CD4-positive, alpha-beta memory T cell (primary cell): ENCODE results near the gene ZFYVE9. TPM values are rescaled to one million over a fixed set of nuclear protein-coding genes. Genes with fewer than 3 reads are reported as not detected.
"Not testable (repeated sequence)": the region's sequence is repeated elsewhere in the genome, so short reads cannot be mapped to it uniquely, and the experiment has no call there.

Source experiments
- CTCF ChIA-PET: fragments of 350-600 bp; sonication (Branson Sonifier 250); formaldehyde crosslinking; loops from one replicate; lab custom pipeline; 2021; ENCODE audit warnings: inconsistent platforms; ENCODE audit not compliant: partially characterized antibody; lab: Charles Lee
- POLR2A ChIA-PET: fragments of 350-600 bp; sonication (Branson Sonifier 250); formaldehyde crosslinking; loops from one replicate; lab custom pipeline; 2021; ENCODE audit not compliant: partially characterized antibody; lab: Charles Lee
- DNase-seq, 5 donors: peaks; one replicate each; pipeline versions ENCODE4 v3.0.0 to v3.0.0-alpha.2; 2020 to 2022; ENCODE audit warnings: mixed read lengths in 1 of 5
- H3K27ac ChIP-seq: one replicate; pipeline ENCODE4 v1.7.0; 2013; ENCODE audit warnings: low read depth, low read length
- H3K27me3 ChIP-seq: 2 replicates; pipeline ENCODE4 v1.7.0; 2013; ENCODE audit warnings: mild to moderate bottlenecking, low read length, moderate library complexity; ENCODE audit not compliant: insufficient read depth
- H3K36me3 ChIP-seq: 2 replicates; pipeline ENCODE4 v1.7.0; 2013; ENCODE audit warnings: mild to moderate bottlenecking, low read length, moderate library complexity; ENCODE audit not compliant: insufficient read depth
- H3K4me1 ChIP-seq: 2 replicates; pipeline ENCODE4 v1.7.0; 2013; ENCODE audit warnings: mild to moderate bottlenecking, low read length, moderate library complexity; ENCODE audit not compliant: insufficient read depth
- H3K4me3 ChIP-seq, 2 donors: one replicate each; pipeline ENCODE4 v1.7.0; 2013; ENCODE audit warnings: low read length in 2 of 2, mild to moderate bottlenecking in 1 of 2
- H3K9me3 ChIP-seq, 2 donors: one replicate each; pipeline ENCODE4 v1.7.0; 2013; ENCODE audit warnings: low read length in 2 of 2, control low read depth in 1 of 2; ENCODE audit not compliant: control insufficient read depth in 1 of 2
- H3K27ac Mint-ChIP-seq, 7 donors: one replicate each; pipeline ENCODE4 v1.8.0; 2020 to 2021; ENCODE audit warnings: mixed read lengths in 7 of 7, mild to moderate bottlenecking in 6 of 7, inconsistent platforms in 3 of 7, moderate library complexity in 3 of 7
- H3K27me3 Mint-ChIP-seq, 2 donors: one replicate each; pipeline ENCODE4 v1.8.0; 2020 to 2021; ENCODE audit warnings: mixed read lengths in 2 of 2
- H3K36me3 Mint-ChIP-seq, 2 donors: one replicate each; pipeline ENCODE4 v1.8.0; 2020 to 2021; ENCODE audit warnings: mixed read lengths in 2 of 2, inconsistent platforms in 1 of 2, mild to moderate bottlenecking in 1 of 2
- H3K4me1 Mint-ChIP-seq, 4 donors: one replicate each; pipeline ENCODE4 v1.8.0; 2020 to 2021; ENCODE audit warnings: mixed read lengths in 4 of 4, mild to moderate bottlenecking in 1 of 4
- H3K4me3 Mint-ChIP-seq, 8 donors: one replicate each; pipeline ENCODE4 v1.8.0; 2020 to 2021; ENCODE audit warnings: mixed read lengths in 8 of 8, mild to moderate bottlenecking in 7 of 8, moderate library complexity in 6 of 8, inconsistent platforms in 3 of 8
- H3K9me3 Mint-ChIP-seq, 8 donors: one replicate each; pipeline ENCODE4 v1.8.0; 2020 to 2021; ENCODE audit warnings: mixed read lengths in 8 of 8, mild to moderate bottlenecking in 5 of 8, inconsistent platforms in 3 of 8, moderate library complexity in 1 of 8
- intact Hi-C: fragments of 100-400 bp; cut with micrococcal nuclease; formaldehyde crosslinking; loops from one replicate; pipeline ENCODE4 v1.15.1; 2023
- polyA plus RNA-seq, 2 donors: library from polyadenylated mRNA; unstranded; fragments of 300-500 nt; fragmentation: Illumina TruSeq; gene quantifications; one replicate each; pipeline ENCODE4 v1.2.3, GENCODE V29; 2021
- total RNA-seq, 2 experiments: library from RNA; stranded (reverse); gene quantifications; one replicate each; pipeline ENCODE4 v1.2.3, GENCODE V29; 2021

ZFYVE9 gene
- total and polyA plus RNA-seq, 4 experiments from 2014 or later, result 0.60 to 12.8 (median 7.0) TPM

DNA sequence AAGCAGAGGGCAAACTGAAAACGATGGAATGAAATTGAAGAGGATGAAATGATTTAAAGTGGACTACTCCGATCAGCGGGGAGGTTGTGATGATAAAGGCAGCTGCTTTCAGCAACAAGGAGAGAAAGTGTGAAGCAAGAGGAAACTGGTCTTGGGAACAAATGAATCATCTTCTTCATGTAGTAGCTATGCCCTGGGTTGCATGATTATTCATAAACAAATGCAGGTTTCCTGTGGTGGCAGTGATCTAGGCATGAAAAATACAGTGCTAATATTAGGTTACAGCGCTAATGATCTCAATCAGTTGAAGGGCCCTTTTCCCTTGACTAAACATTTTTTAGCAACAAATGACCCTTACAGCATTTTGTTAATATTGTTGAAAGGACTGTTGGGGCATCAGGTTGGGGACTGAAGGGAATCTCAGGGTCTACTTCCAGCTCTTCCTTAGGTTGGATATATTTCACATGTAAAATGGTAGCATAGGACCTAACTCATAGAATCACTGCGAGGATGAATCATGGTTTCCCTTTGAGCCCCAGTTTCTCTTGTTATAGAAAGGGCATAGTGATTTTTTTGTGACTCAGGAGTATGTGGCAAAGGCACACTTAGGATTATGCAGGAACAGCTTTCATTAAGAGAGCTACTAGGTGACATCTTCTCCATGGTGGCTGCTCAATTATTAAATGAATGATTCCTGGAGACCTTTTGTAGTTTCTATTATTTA lies 1.9 kb upstream of the ZFYVE9 start:
- CTCF ChIA-PET, result interaction anchor here (1.2 to 1.8 kb wide), 4 partner anchors 12 to 544 kb away, joined by 4 to 10 read pairs (median 6); no protein-coding TSS in a partner anchor
- Mint-ChIP-seq H3K9me3 (no peaks in the 10 kb centered on the region), H3K27me3 (no peaks in the 10 kb centered on the region), H3K36me3 (peaks cover 0 to 3% of the 10 kb centered on the region in 2 donors), H3K27ac (peak overlapping the region; percentile 7 to 79 (median 57)), H3K4me3 (peak overlapping the region; percentile 51 to 90 (median 76)), H3K4me1 (peaks cover 28 to 36% (median 31%) of the 10 kb centered on the region in 4 donors)
- Histone ChIP-seq H3K9me3 (no peaks in the 10 kb centered on the region), H3K36me3 (no peaks in the 10 kb centered on the region), H3K4me1 (peaks cover 40% of the 10 kb centered on the region), H3K4me3 (peak overlapping the region in 1 of 2 donors; percentile 2), H3K27me3 (no peaks in the 10 kb centered on the region), H3K27ac (no peak overlapping the region)
- peak; percentile 21 to 69 (median 27) for DNase-seq
- intact Hi-C loops, result loop anchor here (2.0 to 5.0 kb wide), 3 partner anchors 13 to 547 kb away; partner anchors contain the start of gene TXNDC12
- POLR2A ChIA-PET, result interaction anchor here (0.5 to 2.3 kb wide), 5 partner anchors 13 to 413 kb away, joined by 3 to 9 read pairs (median 3); partner anchors contain the start of genes ORC1, PRPF38A and TUT4

DNA sequence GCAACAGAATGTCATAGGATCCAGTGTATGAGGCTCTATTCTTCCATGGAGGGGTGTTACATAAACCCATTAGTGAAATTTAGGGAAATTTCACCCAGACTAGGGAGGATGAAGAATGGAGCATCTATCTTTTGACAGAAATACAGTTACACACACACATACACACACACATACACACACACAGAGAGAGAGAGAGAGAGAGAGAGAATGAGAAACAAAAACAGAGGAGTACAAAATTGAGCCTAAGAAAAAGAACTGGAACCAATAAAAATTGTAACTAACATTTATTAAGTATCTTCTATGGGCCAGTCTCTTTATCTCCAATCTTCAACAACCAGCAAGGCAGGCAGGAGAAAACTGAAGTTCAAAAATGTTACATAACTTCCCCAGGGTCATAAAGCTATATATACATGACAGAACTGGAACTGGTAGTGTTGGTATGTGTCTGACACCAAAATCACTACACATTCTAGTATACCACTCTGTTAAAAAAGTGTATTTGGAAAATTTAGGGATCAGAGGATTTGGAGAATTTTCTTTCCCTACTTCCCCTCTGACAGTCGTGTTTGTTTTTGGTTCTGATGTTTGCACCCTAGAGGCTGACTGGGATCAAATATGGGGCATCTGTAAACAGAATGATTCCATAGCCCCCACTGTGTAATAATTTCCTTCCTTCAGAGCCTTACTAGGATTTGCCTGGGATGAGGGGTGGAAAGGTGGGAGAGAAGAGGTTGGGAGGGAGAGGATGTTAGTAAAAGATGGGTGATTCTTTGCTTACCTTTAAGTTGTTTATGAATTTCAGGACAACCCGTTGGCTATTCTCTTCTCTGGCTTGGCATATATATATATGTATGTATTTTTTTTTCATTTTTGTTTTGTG lies 1.0 kb upstream of the ZFYVE9 start:
- Mint-ChIP-seq H3K27me3 (no peaks in the 10 kb centered on the region), H3K4me3 (peak overlapping the region; percentile 71 to 90 (median 86)), H3K27ac (peak overlapping the region; percentile 57 to 94 (median 80)), H3K4me1 (peaks cover 32 to 40% (median 35%) of the 10 kb centered on the region in 4 donors), H3K9me3 (no peaks in the 10 kb centered on the region), H3K36me3 (peaks cover 0 to 3% of the 10 kb centered on the region in 2 donors)
- H3K27ac ChIP-seq, result no peak overlapping the region
- no peaks in the 10 kb centered on the region for H3K36me3 ChIP-seq
- H3K27me3 ChIP-seq, result no peaks in the 10 kb centered on the region
- peak in 3 of 5 donors; percentile 4 to 7 (median 6) for DNase-seq
- H3K4me1 ChIP-seq, result peaks cover 43% of the 10 kb centered on the region
- H3K9me3 ChIP-seq, result no peaks in the 10 kb centered on the region
- H3K4me3 ChIP-seq, result no peak overlapping the region
- ChIA-PET POLR2A (interaction anchor here (0.5 to 2.3 kb wide), 4 partner anchors 13 to 412 kb away, joined by 3 to 9 read pairs (median 3); partner anchors contain the start of genes ORC1, PRPF38A and TUT4), CTCF (interaction anchor here (1.2 to 1.8 kb wide), 4 partner anchors 11 to 543 kb away, joined by 4 to 10 read pairs (median 6); no protein-coding TSS in a partner anchor)
- intact Hi-C loops, result loop anchor here (1.0 to 5.0 kb wide), 4 partner anchors 14 to 546 kb away; partner anchors contain the start of gene TXNDC12

DNA sequence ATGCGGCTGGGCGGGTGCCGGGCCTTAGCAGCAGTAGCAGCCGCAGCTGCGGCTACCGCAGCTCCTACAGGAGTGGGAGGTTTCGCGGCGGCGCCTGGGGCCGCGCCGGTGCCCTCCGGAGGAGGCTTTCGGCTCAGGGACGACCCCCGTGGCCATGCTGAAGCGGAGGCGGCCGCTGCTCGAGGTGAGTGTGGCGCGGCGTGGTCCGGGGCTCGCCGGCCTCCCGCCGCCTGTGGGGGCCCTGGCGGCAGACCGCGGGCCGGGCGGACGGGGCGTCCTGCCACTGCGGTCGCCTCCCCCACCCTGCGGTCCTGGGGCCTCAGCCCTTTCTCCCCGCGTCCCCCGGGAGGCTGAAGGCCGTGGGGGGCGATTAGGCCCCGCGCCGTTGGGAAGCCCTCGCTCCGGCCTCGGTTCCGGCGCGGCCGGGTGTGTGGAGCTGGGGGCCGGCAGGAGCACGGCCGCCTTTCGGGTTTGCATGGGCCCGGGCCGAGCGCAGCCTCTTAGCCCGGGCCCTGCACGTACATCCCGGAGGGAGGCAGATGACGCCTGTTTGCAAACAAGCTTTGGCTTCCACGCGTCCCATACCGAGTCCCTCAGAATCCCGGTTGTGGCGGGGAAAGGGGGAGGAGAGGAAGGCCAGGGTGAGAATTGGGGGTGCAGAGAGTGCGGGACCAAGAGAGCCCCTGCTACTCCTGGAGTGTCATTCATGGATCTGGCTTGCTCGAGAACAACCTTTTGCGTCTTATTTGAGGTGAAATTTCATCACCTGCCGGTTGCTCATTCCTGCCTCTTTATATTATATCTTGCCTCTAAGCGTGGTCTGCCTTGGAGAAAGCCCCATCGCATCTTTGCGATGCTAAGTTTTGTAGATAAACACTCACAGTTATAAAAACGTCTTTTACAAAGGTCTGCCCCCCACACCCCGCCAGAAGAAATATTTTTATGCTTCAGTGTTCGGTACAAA lies 613 bp downstream of the ZFYVE9 start:
- peaks cover 0 to 3% of the 10 kb centered on the region in 2 donors for H3K36me3 Mint-ChIP-seq
- intact Hi-C loops, result loop anchor here (1.0 to 5.0 kb wide), 2 partner anchors 154 to 545 kb away; no protein-coding TSS in a partner anchor
- CTCF ChIA-PET, result interaction anchor here (0.6 to 0.7 kb wide), 2 partner anchors 226 to 496 kb away, joined by 3 read pairs; no protein-coding TSS in a partner anchor
- POLR2A ChIA-PET, result interaction anchor here (1.1 to 1.5 kb wide), 3 partner anchors 109 to 561 kb away, joined by 3 to 4 read pairs (median 3); partner anchors contain the start of gene KTI12
- Histone ChIP-seq H3K4me1 (peaks cover 43% of the 10 kb centered on the region), H3K27ac (peak overlapping the region; percentile 58), H3K4me3 (peak overlapping the region in 1 of 2 donors; percentile 55), H3K36me3 (no peaks in the 10 kb centered on the region), H3K9me3 (no peaks in the 10 kb centered on the region), H3K27me3 (no peaks in the 10 kb centered on the region)
- H3K4me1 Mint-ChIP-seq, result peaks cover 33 to 40% (median 36%) of the 10 kb centered on the region in 4 donors
- no peaks in the 10 kb centered on the region for H3K9me3 Mint-ChIP-seq
- peak overlapping the region; percentile 35 to 93 (median 86) for H3K27ac Mint-ChIP-seq
- peak overlapping the region; percentile 87 to 94 (median 91) for H3K4me3 Mint-ChIP-seq
- H3K27me3 Mint-ChIP-seq, result no peaks in the 10 kb centered on the region
- peak; percentile 2 to 45 (median 26) for DNase-seq

DNA sequence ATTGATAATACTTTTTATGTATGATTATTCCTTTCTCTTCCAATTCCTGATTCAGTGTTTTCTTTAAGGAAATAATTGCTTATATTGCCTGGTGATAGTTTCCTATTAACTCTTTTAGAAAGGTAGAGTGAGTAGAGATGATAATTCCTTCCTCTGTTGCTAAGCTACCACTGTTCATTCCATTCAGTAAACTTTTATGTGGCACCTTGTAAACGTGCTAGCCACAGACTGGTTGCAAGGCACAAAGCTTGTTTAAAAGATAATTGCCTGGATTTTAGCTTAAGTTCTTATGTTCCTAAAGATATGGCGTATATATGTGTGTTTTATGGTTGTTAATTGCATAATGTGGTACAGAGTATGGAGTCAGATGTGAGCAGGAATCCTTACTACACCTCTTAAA lies 3.2 kb downstream of the ZFYVE9 start:
- Histone ChIP-seq H3K36me3 (no peaks in the 10 kb centered on the region), H3K27me3 (no peaks in the 10 kb centered on the region), H3K27ac (no peak overlapping the region), H3K9me3 (no peaks in the 10 kb centered on the region), H3K4me3 (no peak overlapping the region), H3K4me1 (peaks cover 32% of the 10 kb centered on the region)
- Mint-ChIP-seq H3K4me3 (peak overlapping the region in 1 of 8 donors; percentile 9), H3K27ac (peak overlapping the region in 1 of 7 donors; percentile 3), H3K36me3 (peaks cover 0 to 3% of the 10 kb centered on the region in 2 donors), H3K4me1 (peaks cover 21 to 33% (median 26%) of the 10 kb centered on the region in 4 donors), H3K27me3 (no peaks in the 10 kb centered on the region), H3K9me3 (no peaks in the 10 kb centered on the region)
- intact Hi-C loops, result no loop called here
- DNase-seq, result no peak
- POLR2A ChIA-PET, result interaction anchor here (1.1 kb wide), 1 partner anchor 91 kb away, joined by 3 read pairs; no protein-coding TSS in a partner anchor
- CTCF ChIA-PET, result interaction anchor here (0.7 kb wide), 1 partner anchor 619 kb away, joined by 3 read pairs; no protein-coding TSS in a partner anchor

DNA sequence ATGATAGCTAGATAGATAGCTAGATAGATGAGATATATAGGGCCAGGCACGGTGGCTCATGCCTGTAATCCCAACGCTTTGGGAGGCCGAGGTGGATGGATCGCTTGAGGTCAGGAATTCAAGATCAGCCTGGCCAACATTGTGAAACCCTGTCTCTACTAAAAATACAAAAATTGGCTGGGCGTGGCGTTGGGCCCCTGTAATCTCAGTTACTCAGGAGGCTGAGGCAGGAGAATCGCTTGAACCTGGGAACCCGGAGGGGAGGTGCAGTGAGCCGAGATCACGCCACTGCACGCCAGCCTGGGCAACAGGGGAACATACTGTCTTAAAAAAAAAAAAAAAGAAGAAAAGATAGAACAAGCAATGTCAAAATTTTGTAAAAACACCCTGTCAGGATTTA lies 8.6 kb downstream of the ZFYVE9 start:
- not testable (repeated sequence) for H3K36me3 Mint-ChIP-seq

DNA sequence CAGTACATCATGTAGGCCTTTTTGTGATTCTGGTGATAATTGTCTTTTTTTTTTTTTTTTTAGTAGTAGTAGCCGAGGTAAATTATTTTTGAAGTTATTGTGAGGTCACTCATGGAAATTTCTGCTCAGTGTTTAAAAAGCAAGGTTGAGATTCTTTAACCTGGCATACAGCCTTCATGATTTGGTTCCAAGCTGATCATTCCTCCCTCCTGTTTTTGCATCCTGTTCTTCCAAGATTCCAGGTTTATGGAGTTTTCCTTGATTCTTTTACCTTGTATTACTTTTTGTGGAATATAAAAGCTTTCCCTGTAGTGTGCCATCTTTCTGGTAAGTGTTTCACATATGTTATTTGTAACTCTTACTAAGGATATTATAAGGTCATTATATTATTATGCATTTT lies 9.1 kb downstream of the ZFYVE9 start:
- peaks cover 0 to 6% (median 4%) of the 10 kb centered on the region in 4 donors for H3K4me1 Mint-ChIP-seq
- no peaks in the 10 kb centered on the region for H3K9me3 Mint-ChIP-seq
- no peaks in the 10 kb centered on the region for H3K36me3 Mint-ChIP-seq
- no peak overlapping the region for H3K27ac Mint-ChIP-seq
- Histone ChIP-seq H3K4me1 (no peaks in the 10 kb centered on the region), H3K27ac (no peak overlapping the region), H3K36me3 (no peaks in the 10 kb centered on the region), H3K27me3 (no peaks in the 10 kb centered on the region), H3K9me3 (no peaks in the 10 kb centered on the region), H3K4me3 (no peak overlapping the region)
- intact Hi-C loops, result no loop called here
- ChIA-PET POLR2A (no interaction called here), CTCF (interaction anchor here (1.5 kb wide), 1 partner anchor 11 kb away, joined by 5 read pairs; no protein-coding TSS in a partner anchor)
- no peak overlapping the region for H3K4me3 Mint-ChIP-seq
- H3K27me3 Mint-ChIP-seq, result no peaks in the 10 kb centered on the region
- DNase-seq, result no peak

More for the DNA sequence above, 8.6 kb downstream of the ZFYVE9 start:
- H3K9me3 ChIP-seq, H3K27me3 Mint-ChIP-seq, DNase-seq, CTCF ChIA-PET, H3K4me1 Mint-ChIP-seq, H3K4me3 ChIP-seq, intact Hi-C loops, H3K36me3 ChIP-seq, POLR2A ChIA-PET, H3K27ac Mint-ChIP-seq, H3K27ac ChIP-seq, H3K4me3 Mint-ChIP-seq, H3K9me3 Mint-ChIP-seq, H3K4me1 ChIP-seq, H3K27me3 ChIP-seq: not testable (repeated sequence)
